HG02885 (cell line): ENCODE results near the gene PTPRJ.
A peak's percentile ranks its signal among the peaks of the same experiment; 100 is the strongest.

Experiments
- ATAC-seq: cut with Tn5 transposase; IDR thresholded peaks from one replicate; pipeline ENCODE4 v1.9.1; 2021; ENCODE audit warnings: mild to moderate bottlenecking; ENCODE audit not compliant: unreplicated experiment, poor library complexity

The PTPRJ gene

GRCh38 chr11:48055292-48056132 lies 75.2 kb downstream of the PTPRJ start:
- ATAC-seq: peak; percentile 64

- no peak for ATAC-seq
Observed at GRCh38 chr11:48056325-48057183, 76.2 kb downstream of the PTPRJ start.

DNA sequence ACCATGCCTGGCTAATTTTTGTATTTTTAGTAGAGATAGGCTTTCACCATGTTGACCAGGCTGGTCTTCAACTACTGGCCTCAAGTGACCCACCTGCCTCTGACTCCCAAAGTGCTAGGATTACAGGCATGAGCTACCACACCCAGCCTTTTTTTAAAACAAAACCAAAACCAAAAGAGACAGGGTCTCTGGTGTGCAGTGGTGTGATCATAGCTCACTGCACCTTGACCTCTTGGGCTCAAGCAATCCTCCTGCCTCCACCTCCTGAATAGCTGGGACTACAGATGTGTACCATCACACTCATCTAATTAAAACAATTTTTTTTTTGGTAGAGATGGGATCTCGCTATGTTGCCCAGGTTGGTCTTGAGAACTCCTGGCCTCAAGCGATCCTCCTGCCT lies 77.7 kb downstream of the PTPRJ start:
- ATAC-seq: no peak

GRCh38 chr11:48058788-48059187 lies 78.4 kb downstream of the PTPRJ start:
- ATAC-seq: no peak

DNA sequence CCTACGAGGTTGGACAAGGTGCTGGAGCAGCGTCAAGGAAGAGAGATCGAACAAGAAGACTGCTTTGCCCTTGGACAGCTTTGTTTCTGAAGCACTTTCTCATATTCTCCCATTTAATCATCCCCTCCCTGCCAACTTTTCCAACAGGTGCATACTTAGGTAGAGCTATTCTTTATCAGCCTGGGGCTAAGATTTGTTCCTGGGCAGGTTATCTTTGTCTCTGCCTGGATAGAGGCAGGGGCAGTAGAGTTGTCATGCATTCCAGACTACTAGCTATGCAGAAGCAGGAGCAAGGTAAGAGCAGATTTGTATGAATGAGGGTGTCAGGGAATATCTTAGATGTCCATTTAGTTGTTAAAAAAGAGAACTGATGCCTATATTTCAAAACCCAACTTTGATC lies 82.3 kb downstream of the PTPRJ start:
- no peak for ATAC-seq

DNA sequence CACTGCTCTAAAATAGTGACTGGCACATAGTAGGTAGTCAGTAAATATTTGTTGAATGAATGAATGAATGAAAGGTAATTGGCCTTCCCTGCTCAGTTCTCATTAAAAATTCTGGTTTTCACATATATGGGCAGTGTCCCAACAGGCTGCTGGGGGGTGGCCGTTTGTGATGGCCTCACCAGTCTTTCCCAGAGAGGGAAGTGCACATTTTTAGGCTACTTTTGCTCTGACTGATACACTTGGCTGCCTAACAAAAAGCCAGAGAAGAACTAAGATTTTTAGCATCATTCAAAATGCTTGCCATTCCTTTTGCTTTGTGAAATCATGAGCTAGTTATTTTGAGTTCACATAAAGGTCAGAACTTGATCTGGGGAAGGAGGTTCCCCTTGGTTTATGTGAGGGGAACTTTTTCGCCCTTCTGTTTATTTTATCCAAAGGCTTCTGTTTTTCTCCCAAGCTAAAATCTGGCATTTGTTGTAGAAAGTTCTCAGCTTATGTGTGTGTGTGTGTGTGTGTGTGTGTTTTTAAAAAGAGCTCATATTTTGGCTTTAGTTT lies 83.1 kb downstream of the PTPRJ start:
- no peak for ATAC-seq

DNA sequence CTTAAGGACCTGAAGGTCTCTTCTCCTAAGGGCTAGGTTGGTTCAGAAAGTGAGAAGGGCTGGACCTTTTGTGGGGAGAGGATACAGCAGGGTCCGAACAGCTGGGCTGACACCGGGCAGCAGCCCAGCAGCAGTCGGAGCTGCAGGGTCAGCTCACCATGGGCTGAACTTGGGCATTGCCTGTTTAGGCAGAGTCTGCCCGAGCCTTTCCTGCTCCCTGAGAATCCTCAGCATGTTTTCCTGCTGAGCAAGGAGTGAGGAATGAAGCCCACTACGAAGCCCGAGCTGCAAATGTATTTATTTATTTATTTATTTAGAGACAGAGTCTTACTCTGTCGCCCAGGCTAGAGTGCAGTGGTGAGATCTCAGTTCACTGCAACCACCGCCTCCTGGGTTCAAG lies 83.9 kb downstream of the PTPRJ start:
- no peak for ATAC-seq

DNA sequence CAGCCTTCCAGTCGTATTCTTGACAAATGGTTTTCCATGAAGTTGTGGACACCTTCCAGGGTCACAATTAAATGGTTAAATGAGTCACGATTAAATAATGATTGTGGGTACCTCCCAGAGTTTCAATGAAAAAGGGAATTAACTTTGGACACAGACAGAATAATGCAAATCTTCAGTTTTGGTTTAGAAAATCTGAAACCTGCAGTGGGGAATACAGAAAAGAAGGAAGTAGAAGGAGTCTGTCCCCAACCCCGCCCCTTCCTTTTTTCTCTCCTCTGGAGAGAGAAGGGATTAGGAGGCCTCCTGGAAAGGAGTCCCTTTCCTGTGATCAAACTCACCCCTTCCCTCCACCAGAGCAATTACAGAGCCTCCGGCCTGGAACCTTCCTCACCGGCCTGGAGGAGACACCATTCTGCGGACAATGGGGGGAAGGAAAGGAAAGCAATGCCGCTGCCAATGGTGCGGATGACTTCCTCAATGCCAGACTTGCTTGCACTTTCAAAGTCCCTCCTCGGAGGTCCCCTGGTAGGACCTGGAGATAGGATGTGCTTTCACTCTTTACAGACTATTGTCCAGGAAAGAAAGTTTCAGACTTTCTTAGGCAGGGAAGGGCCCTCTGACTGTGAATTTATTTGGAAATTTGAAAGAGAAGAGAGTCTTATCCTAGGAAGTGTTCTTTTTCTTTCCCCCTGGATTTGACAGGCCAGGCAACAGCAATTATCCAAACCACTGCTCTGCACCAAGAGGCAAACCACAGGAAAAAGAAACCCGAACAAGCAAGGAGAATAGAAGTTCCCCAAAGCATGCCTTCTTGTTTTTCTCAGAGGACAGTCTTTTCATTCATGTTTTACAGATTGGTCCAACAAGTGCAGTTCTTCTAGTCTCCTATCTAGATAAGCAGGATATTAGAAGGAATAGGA lies 86.8 kb downstream of the PTPRJ start:
- no peak for ATAC-seq

DNA sequence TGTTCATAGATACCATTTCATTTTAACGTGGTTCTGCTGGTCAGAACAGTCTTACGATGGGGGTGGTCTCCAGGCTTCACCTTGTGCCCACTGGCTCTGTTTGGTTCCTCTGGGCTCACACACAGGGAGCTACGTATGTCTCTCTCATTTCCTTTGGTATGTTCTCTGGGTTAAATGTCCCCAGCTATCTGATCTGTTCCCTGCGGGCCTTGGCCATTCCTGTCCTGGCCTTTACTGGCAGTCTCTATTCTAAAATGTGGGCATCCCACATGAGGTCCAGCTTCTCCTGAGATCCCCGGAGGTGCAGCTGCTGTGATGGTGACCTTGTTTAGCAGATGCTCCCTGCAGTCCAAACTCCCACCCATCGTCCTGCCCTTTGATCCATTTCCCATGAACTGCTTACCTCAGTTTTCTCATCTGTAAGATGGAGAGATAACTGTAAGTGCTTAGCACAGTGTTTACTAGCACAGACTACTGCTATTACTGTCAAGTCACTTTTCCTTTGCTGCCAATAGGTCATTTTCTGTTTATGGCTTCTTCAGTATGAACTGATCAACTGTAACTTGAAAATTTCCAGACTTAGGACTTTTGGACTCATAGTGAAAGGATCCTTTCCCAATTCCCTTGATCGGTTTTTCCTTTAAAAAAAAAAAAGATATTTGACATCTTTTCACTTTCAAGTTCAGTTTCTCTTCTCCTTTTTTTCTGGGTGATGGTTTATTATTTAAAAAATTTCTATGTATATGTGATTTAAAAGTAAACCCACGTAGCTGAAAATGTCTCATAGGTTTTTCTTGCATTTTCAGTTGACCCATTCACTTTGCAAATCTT lies 92.9 kb downstream of the PTPRJ start:
- peak; percentile 70 for ATAC-seq

GRCh38 chr11:48074425-48075181 lies 94.2 kb downstream of the PTPRJ start:
- peak; percentile 77 for ATAC-seq

GRCh38 chr11:48075637-48076036 lies 95.3 kb downstream of the PTPRJ start:
- no peak for ATAC-seq

DNA sequence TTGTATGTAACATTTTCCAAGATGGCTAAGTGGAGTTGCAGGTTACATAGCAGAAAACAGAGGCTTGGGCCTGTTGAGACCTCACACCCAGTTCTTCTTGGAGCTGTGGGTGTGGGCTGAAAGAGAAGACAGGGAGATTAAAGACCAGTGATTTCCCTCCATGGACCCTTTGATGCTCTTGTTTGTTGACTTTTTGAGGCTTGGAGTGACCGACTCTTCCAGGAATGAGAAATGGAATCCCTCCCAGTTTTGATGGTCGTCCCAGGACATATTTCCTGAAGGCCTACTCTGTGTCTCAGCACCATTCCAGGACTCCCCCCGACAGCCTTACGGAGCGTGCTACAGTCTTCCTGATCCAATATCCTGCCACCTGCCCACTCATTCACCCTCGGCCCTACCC lies 96.9 kb downstream of the PTPRJ start:
- ATAC-seq: no peak

DNA sequence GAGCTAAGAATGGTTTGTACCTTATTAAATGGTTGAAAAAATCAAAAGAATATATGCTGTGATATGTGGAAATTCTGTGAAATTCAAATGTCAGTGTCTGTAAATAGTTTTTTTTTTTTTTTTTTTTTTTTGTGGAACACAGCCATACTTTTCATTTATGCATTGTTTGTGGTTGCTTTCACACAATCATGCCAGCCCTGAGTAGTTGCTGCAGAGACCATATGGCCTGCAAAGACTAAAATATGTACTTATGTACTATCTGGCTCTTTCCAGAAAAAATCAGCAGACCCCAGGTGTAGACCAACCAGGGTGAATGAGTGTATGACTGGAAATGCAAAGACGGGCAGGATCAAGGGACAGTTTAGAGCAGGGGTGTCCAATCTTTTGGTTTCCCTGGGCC lies 98.3 kb downstream of the PTPRJ start:
- ATAC-seq: no peak

DNA sequence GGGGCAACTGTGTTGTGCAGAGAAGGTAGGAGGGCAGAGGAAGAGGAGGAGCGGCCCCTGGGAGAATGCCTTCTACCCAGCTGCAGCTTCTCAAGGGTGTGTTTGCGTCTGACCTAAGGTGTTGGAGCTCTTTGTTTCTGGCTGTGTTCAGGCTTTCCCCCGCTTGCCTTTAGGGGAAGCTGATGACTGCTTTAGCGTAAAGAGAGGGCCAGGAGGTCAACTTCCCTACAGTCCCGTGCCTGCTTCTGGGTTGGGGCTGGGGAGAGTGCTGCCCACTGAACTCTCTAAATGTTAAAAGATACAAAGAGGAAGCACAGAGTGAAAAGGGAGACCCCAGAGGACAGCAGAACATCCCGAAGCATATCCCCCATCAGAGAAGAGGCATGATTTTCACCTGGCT lies 99.2 kb downstream of the PTPRJ start:
- no peak for ATAC-seq

- no peak for ATAC-seq
Observed at GRCh38 chr11:48080301-48080861, 100.0 kb downstream of the PTPRJ start.

- no peak for ATAC-seq
Observed at GRCh38 chr11:48081151-48082010, 101.0 kb downstream of the PTPRJ start.

- no peak for ATAC-seq
Observed at GRCh38 chr11:48082771-48083170, 102.4 kb downstream of the PTPRJ start.
